HG02852 (cell line): ENCODE measurements around the gene ALLC.
A peak's percentile ranks its signal among the peaks of the same experiment; 100 is the strongest.
"Not testable (repeated sequence)": the region's sequence is repeated elsewhere in the genome, so short reads cannot be mapped to it uniquely, and the experiment has no call there.

Source experiments
- ATAC-seq: cut with Tn5 transposase; IDR thresholded peaks from one replicate; pipeline ENCODE4 v1.9.1; 2021; ENCODE audit warnings: mild to moderate bottlenecking, moderate library complexity; ENCODE audit not compliant: unreplicated experiment

Gene ALLC

DNA sequence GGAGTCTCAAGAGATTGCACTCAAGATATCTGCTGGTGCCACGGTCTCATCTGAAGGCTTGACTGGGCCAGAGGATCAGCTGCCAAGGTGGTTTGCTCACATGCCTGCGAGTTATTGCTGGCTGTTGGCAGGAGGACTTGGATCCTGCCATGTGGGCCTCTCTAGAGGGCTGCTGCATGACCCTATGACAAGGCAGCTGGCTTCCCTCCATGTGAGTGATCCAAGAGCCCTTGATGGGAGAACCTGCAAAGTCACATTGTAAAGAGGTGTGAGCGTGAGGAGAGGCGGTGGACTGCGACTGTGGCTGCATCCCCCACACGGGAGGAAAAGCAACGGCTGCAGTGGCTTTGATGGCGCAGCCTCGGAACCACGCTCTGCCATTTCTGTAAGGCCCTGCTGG, 4.0 kb upstream of the ALLC start:
- no peak for ATAC-seq

- no peak for ATAC-seq
Measured at GRCh38 chr2:3654531-3655225, 3.3 kb upstream of the ALLC start.

GRCh38 chr2:3655871-3656761, 1.9 kb upstream of the ALLC start:
- no peak for ATAC-seq

DNA sequence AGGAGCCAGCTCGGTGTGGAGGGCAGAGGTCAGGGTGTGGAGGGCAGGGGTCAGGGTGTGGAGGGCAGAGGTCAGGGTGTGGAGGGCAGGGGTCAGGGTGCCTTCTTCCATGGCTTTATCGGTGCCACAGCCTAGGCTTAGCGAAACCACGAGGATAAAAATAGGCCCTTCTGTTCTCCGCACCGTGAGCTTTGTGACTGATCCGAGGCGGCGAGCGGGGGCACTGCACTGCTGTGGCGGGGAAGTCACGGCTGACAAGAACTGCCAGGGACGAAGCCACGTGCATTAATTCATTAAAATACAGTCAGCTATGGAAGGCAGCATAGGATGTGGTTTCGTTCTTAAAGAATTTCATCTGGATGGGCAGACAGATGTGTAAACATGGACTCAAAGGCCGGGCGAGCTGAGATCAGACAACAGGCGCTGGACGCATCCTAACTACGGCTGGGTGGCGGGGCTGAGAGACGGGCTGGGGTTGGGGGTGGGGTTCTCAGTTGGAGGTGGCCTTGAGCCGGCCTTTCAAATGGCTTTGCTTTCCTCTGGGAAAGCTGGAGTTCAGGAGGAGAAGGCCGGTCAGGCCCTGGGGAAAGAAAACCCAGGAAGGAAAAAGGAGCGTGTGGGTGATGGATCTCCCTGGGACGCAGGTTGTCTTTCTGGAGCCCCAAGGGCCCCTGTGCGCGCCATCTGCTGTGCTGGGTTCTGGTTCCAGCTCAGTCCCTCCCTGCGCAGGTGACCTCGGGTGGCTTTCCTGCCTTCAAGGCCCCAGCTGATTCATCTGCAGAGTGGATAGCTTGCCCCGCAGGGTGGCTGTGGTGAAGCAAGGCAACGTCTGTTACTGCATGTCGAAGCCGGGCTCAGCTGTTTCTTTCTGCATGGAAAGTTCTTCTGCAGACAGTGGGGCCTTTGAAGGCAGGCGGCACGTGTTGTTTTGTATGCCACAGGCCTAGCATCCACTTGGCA, 958 bp upstream of the ALLC start:
- peak; percentile 47 for ATAC-seq

- ATAC-seq = no peak
Measured at GRCh38 chr2:3659447-3660432, 1.7 kb downstream of the ALLC start.

- not testable (repeated sequence) for ATAC-seq
Measured at GRCh38 chr2:3660640-3661039, 2.6 kb downstream of the ALLC start.

DNA sequence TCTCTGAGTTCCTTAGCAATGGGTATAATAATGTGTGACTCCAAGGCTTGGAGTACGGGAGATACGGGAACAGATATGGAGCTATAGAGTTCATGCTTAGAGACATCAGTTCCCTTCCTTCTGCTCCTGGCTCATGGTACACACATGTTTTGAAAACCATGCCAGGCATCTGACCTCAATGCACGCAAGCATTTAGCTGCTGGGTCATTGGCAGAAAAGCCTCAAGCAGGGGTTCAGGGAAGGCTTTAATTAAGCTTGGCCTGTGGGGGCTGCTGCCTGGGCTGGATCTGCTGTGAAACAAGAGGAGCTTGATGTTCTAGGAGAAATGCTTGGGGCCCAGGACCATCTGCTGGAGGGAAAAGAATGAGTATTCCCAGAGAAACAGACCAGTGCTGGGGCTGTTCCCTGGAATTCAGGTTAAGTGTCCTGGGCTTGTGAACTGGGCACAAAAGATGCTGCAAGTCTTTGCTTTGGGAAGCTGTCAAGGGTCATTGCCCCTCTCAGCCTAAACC, 3.2 kb downstream of the ALLC start:
- ATAC-seq = no peak

DNA sequence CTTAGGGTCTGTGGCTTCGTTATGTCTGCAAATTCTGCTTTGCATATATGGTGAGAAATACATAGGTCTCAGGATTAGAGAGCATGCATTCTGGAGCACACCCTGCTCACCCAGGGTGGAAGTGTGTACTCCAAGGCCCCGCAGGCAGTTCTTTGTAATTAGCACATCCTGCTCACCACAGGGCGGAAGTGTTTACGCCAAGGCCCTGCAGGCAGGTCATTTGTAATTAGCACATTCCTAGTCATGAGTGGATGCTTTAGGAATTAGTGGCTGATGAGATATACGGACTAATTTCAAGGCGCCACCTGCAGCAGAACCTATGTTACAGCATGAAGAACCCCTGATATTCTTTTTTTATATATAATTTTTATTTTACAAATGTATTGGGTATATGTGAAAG, 4.2 kb downstream of the ALLC start:
- no peak for ATAC-seq

DNA sequence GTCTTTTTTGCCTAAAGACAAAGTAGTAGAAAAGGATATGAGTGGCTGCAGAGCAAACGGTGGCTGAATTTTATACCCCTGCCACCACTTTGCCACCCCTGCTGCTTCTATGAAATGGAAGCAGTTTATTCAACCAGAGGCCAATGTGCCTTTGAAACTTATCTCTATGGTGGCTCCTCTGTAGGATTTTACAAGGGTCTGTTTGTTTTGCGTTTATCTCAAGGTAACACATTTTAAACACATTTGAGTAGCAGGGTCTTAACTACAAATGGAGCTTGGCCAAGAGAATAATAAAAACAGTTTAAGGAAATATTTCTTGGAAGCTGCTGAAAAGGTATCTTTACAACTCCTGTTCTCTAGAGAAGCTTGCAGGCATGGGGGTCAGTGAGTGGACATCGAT, 6.1 kb downstream of the ALLC start:
- no peak for ATAC-seq

- ATAC-seq = no peak
Measured at GRCh38 chr2:3664925-3665324, 6.9 kb downstream of the ALLC start.

DNA sequence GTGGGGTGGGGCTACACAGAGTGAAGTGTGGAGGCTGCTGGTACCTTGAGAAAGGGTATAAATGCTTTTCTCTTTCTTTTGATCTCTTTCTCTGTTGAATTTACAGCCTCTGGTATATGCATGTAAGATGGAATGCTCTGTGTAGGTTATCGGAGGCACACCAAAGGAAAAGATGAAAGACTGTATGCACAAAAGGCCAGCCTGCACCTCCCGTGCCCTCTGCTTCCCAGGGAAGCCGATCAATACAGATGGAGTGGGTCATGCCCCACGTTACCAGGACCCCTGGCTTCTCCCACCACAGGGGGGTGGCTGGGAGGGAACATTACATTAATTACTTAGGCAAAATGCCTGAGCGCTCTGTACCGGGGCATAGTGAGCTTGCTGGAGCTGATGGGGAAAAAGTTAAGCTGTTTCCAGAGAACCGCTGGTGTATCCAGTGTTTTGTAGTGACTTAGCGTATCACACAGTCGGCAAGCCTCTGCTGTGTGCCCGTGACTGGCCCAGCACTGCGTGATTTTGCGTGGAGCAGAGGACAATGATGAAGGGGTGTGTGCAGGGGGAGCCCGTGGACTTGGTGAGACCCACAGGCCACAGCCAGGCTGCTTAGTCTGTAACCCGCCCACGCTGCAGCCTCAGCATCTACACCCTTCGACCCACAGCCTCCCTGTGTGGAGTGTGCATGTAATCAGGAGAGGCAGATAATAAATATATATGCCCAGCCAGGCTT, 8.0 kb downstream of the ALLC start:
- ATAC-seq = no peak

- no peak for ATAC-seq
Measured at GRCh38 chr2:3666613-3666975, 8.6 kb downstream of the ALLC start.

DNA sequence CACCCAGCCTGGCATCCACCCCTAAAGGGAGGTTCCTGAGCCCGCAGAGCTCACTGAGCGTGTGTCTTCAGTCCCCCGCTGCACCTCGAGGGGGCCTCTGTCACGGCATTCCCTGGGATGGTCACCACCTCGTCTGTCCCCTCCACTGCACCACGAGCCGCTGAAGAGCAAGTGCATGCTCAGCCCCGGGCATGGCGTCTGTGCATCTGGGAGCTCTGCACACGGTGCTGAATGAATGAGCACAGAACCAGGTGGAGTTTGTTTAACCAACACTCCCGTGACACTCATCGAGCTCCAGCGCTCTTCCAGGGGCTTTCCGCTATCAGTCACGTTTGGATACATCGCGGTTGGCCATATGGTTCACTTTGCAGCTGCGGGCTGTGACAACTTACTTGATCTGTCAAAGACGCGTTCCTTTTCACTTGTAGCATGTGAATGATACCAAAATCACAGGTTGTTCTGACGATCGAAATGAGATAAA, 9.2 kb downstream of the ALLC start:
- peak; percentile 63 for ATAC-seq

- ATAC-seq = no peak
Measured at GRCh38 chr2:3669656-3670055, 11.7 kb downstream of the ALLC start.

- ATAC-seq = no peak
Measured at GRCh38 chr2:3670376-3670775, 12.4 kb downstream of the ALLC start.

DNA sequence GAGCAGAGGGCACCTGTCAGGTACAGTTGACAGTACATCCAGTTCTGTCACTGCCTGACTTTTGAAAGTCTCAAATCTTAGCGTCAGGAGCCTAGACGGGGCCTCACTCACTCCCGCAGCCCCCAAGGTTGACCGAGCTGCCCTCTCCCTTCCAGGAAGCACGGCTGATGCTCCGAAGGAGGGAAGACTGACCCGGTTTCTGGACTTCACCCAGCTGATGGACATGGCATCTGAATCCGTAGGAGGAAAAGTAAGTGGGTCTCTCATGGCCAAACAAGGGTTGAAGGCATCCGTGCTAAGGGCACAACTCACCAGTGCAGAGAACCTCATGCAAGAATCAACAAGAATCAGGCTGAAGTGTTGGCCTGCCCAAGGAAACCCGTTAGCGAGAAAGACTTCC, 12.9 kb downstream of the ALLC start:
- no peak for ATAC-seq

GRCh38 chr2:3672861-3673678, 15.1 kb downstream of the ALLC start:
- no peak for ATAC-seq
